T-helper 1 cell (primary cell): ENCODE results near the gene SLC26A9.

Experiments used
- DNase-seq, 5 donors: peaks; one replicate each; pipeline ENCODE4 v3.0.0-alpha.2; 2012 to 2020

SLC26A9 gene

DNA sequence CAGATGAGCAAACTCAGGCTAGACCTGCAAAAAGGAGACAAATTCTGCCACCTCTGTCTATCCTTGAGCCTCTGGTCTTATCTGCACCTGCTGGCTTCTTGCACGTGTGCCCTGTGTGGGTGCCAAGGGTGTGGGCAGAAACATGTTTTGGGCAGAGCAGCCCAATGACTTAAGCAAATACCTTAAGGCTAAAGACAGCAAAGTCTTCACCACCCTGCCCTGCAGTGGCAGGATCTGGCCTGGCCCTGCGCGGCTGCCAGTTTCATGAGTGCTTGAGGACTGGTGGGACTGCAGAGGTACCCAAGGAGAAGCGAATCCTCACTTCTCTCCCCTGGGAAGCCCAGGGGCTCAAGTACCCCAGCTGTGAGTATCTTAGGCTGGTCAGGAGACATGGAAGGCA lies 3.8 kb upstream of the SLC26A9 start:
- DNase-seq, result no peak

DNA sequence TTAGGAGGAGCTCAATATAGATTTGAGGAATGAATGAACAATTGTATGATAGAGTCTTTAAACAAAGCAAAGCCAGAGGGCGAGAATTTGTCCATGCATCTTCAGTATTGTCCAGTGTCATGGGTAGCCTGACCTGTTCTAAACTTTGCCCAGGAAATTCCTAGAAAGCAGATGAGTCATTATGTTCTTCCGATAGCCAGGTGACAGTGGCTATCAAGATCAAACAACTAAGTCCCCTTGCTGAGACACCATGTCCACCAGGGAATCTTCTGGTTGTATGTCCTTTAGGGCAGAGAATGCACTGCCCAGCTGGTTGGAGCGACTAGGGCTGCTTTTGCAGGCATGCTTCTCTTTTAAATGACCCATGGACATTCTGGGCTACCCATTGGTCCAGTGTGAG lies 1.8 kb upstream of the SLC26A9 start:
- no peak for DNase-seq

DNA sequence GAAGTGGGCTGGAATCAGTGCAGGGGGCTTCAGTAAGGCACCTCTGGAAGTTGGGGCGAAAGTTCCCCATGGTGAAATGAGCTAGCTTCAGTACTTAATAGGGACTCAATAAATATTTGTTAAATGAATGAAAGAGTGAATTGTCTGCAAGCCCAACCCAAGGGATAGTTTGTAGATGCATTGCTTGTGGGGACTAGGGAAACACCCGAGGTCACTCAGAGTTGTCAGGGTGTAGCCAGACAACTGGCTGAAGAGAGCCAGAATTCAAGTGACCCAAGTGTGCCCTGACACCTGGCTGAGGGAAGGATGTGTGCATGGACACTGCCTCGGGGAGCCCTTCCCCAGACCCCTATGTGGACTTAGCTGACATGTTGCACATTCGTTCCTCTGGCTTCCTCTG lies 1.3 kb upstream of the SLC26A9 start:
- no peak for DNase-seq

DNA sequence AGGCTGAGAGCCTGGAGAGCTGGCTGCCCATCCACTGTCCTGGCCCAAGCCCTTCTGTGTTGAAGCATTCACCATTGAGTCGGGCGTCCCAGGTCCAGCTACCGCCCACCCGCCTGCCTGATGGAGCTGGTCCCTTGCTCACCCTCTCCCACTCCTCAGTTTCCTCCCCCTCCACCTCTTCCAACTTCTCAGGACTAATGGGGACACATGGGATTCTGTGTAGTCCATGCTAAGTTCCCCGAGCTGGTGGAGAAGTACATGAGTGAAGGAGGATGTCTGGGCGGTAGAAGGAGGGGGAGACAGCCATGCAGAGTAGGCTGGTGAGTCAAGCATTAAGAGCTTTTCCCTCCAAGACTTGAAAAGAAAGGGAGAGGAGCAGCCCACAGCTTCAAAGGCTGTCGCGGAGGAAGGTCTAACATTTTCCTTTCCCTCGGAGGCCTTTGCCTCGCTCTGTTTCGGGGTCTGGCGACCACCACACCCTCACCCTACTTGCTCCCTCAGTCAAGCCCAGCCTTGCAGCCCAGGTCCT lies 561 bp downstream of the SLC26A9 start:
- no peak for DNase-seq

DNA sequence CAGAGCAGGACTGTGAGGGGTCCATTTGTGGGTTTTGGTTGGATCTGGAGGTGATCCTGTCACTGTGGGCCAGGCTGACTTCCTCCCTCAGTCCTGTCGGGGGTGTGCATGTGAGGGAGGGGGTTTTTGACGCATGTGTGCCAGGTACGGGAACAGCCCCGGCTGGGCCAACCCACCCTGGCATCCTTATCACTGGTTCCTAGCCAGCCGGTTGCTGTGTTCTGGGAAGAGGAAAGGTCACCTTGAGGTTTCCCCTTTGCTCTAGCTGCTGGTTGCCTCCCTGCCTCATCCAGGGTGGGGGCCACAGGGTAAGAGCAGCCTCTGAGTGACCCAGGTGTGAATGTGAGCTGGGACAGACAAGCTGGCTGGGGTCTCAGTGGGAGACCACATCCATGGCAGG lies 2.5 kb downstream of the SLC26A9 start:
- no peak for DNase-seq

DNA sequence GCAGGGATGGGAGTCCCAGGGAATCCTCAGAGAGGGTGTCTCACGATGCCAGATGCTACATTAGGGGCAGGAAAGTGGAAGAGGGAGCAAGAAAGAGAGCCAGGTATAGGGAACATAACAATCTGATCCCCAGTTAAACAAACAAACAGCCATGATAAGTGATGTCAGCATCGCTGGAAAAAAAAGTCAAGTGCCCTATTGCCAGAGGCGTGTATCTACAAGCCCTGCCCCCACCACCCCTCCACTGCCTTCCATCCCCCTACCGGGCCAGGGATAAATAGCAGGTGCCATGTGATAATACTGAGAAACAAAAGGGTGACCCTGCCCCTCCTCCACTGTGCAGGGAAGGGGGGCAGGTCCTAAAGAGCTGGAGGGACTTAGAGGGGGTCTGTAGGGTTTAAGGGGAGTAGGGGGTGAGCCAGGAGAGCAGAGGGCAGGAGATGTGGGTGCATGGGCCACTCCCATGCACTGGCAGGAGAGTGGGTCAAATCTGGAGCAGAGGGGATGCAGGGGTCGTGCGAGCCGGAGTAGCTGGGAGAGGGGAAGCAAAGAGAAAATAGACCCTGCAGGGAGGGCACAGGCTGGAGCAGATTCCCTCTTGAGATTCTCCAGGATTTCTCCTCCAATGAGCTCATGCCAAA lies 3.4 kb downstream of the SLC26A9 start:
- DNase-seq, result no peak

DNA sequence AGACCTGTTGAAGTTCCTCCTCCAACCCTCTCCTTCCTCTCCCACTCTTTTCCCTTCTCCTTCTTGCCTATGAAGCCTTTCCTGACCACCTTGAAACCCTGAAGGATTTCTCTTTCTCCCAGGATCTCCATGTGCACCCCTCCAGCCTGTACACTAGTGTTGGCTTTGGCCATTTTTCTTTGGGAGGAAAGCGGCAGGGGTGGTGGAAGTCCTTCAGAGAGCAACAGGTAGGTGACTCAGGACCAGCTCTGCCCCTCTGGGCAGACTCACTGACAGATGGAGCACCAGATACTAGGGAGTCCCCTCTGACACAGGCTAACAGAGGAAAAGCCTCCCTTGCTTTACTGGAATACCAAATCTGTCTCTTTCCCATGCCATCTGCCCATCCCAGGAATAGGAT lies 4.6 kb downstream of the SLC26A9 start:
- DNase-seq, result no peak

DNA sequence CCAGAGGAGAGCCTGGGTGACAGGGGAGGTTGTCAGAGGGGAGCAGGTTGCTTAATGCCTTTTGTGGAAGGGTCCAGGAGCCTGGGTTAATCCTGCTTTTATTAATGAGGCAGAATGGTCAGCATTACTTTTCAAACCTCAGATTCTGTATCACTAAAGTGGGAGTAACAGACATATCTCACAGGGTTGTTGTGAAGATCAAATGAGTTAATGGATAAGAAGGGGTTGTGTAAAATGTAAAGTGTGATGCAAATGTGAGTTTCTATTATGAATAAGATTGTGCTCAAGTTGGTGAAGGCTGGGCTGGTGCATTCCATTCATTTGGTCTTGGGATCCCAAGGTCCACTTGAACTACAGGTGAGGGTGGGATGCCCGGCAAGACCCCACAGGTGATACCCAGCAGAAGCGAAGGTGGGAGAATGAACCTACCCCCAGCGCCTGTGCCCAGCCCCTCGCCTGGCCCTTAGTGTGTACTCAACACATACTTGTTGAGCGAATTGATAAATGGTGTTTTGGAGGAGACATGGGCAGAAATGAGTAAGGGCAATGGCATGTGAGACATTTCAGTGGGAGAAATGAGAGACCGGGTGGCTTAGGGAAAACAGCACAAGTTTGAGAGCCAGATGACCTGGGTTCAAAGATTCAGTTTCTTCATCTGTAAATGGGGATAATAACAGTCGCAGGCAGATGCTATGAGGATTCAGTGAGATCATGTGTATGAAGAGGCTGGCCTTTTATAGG lies 6.2 kb downstream of the SLC26A9 start:
- no peak for DNase-seq

DNA sequence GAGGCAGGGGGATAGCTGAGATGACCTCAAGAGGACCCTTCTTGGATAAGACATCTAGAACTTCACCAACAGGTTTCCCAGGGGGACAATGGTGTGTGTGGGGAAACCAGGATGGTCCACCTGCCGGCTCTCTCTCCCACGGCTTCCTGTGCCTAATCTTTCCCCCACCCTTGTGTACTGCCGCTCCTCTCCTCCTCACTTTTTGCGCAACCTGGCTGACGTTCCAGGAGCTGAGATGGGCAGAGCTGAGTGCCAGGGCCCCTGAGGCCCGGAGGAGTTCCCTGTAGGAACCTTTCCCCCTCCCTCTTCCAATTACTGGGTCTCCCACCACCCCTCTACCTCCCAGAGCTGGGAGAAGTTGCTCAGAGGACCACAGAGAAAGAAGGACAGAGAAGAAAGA lies 6.9 kb downstream of the SLC26A9 start:
- no peak for DNase-seq

DNA sequence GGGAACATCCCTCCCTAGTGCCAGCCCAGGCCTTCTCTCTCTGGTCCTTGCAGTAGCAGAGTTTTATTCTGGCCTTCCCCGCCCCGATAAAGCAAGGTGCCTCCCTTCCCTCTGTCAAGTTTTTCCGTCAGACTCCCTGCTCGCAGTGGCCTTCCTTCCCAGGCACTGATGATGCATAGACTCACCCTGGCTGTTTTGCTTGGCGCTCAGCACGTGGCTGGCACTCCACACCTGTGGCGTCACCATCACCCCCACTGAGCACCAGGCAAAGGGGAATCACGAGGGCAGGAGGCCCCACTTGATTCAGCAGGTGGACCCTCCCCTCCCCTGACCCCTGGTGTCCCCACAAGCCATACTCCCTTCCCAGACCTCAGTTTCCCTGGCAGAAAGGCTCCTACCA lies 7.4 kb downstream of the SLC26A9 start:
- DNase-seq, result no peak

DNA sequence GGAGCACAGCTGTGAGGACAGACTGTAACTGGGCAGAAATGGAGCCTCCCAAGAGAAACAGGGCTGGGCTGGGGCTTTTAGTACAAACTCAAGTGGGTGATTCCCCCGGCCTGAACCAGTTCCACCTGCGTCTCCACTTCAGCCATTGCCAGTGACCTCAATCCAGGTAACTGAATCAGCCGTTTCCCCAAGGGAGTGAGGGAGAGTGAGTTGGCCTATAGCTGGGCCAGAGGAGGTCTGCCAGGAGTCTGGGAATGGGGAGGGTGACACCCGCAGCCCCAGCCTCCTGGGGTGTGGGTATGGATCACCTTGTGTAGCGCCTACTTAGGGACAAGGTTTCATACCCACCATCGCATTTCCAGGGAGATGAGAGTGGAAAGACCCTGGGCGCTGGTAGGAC lies 8.5 kb downstream of the SLC26A9 start:
- DNase-seq, result no peak

DNA sequence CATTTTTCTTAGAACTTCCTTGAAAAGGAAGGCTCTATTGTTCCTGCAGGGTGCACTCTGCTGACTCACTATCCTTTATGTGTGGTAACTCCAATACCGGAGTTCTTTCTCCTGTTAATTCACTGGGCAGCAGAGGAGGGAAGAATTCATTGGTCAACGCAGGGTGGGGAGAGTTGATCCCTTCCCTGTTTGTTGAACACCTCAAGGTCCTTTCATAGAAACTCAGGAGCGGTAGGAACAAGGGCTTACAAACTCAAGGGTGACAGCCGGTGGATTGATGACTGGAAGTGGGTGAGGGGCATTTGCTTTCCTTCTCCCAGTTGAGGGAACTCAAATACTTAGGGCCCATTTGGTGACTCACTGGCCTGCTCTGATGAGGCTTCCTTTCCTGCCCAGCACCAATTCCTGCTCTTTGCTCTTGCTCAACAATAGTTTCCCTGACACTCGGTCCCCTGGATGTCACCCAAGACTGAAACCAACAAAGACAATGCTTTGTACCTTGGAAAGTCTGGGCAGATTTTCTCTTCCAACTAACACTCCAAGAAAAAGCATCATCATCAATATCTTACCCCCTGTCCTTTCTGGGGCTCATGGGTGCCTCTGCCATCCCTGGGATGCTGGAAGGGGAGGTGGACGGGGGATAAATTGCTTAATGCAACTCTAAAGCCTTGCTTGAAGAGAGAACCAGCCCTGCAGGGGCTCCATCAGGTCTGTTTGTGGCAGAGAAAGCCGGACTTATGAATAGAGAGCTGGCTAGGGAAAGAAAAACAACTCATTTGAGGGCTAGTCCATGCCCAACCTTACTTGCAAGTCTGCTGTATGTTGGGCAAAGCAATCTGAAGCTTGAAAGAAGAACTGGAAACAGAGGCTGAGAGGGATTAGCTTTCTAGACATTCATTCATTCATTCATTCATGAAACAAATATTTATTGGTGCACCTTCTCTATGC lies 9.3 kb downstream of the SLC26A9 start:
- DNase-seq, result no peak

DNA sequence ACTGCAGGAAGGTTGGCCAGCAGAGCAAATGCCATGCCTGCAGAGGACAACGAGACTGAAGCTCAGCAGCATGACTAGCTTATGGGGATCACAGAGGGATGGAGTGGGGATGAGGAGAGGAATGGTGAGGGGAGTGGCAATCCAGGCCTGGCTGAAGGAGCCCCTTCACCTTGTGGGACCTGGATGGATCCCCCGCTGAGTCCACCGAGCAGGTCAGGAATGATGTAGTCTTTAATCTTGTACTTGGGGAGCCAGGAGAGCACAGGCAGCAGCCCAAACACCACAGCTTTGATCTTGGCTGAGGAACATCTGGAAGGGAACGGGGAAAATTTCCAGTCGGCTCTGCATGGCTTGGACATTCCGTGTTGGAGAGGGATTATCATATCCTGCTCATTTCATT lies 10.5 kb downstream of the SLC26A9 start:
- no peak for DNase-seq

DNA sequence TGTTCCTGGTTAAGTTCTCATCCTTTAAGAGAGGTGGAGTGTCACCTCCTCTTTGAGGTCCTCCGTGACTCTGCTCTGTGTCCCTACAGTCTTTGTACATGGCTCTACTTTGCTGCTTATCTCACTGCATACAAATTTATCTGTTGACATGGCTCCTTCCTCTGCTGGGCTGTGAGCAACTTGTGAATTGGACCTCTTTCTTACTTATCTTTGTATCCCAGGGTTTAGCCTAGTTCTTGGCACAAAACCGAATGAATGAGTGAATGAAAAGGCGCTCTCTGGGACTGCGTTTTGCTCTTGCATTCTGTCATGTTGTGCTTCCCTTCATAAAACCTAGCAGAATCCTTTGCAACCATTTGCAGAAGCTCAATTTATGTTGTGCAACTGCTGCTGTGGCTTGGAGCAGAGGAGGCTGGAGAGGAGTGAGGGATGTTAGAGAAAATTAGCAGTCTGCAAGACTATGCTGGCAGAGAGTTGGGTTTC lies 12.4 kb downstream of the SLC26A9 start:
- no peak for DNase-seq

DNA sequence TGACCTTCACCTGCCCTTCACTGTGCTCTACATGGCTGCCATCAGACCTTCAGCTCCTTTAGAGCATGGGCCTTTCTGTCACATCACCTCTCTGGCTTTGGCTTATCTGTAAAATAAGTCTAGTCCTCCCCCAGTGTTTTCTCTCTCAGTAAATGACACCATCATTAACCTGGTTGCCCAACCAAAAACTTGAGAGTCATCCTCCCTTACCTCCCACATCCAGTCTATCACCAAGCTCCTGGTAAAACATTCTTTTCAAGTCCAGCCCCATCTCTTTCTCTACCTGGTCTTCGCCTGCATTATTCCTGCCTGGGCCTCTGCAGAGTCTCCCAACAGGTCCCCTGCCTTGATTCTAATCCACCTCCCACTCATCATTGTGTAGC lies 13.1 kb downstream of the SLC26A9 start:
- no peak for DNase-seq

DNA sequence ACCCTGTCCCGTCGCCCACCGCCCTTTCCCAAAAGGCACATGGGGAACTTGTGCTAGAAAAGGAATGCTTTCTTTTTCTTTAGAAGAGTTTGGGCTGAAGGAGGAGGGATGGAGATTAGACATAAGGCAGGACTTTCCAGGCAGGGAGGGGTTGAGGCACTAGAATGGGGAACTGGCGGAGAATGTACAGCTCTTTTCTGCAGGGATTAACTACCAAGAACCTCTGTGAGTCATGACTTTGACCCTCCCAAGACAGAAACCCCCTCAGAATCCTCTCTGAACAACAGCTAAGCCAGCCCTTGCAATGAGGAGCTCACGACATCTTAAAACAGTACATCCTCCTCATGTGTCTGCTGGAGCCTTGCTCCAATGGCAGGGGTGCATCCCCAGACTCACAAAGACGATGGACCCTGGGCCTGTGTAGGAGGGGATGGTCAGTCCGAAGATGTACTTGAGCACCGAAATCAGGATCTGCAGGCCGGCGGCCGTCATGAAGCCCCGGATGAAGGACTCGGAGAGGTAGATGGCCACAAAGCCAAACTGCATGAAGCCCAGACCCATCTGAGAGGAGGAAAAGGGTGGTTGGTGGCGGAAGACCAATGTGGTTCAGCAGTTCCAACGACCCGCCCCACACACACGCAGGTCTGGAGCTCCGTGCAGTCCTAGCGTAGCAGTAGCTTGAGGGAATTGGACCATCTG lies 13.6 kb downstream of the SLC26A9 start:
- DNase-seq, result no peak

DNA sequence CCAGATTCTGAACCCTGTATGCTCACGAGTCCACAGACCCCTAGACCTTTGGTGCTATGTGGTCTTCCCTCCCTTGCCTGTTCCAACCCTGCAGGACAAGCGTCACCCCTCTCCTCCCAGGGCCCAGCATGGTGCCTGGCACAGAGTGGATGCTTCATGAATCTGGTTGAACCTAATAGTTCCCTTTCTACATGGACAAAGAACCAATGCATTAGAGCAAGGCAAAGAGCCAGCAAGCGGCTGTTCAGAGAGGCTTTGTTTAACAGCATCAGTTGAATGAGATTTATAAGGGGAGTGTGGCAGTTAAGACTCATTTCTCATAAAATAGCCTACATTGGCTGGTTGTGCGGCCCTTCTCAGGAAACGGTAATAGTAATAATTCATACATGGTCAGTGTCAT lies 14.9 kb downstream of the SLC26A9 start:
- DNase-seq, result no peak

DNA sequence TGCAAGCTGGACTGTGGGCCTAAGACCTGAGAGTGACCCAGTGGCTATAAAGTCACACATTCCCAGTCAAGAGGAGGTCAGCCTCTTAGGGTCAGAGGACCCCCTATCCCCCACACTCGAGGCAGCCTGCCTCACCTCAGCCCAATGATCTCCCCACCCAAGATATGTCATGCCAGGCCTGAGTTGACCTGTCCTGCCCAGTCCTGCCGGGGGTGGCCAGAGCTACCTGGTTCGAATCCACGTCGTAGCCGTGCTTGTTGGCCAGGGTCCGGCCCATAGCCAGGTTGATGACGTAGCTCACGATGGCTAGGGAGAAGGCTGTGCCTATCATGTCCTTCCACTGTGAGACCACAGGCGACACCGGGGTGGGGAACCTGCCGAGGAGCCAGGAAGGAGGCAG lies 15.6 kb downstream of the SLC26A9 start:
- DNase-seq, result no peak

DNA sequence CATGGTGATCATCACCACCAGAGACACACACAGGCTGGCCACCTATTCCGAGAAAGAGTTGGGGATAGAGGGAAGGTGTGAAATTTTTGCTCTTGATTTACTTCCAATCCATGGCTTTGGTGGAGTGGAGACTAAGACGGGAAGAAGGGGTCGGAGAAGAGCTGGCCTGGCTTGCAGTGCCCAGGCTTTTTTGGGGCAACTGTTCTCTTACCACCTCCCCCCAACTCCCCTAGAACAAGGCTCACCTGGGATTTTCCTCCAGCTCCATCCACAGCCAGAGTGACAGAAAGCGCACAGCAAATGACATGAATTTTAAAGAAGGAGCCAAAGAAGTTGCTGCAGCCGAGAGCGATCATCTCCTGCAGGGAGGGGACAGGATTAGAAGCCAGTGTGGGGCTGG lies 16.0 kb downstream of the SLC26A9 start:
- DNase-seq, result no peak

DNA sequence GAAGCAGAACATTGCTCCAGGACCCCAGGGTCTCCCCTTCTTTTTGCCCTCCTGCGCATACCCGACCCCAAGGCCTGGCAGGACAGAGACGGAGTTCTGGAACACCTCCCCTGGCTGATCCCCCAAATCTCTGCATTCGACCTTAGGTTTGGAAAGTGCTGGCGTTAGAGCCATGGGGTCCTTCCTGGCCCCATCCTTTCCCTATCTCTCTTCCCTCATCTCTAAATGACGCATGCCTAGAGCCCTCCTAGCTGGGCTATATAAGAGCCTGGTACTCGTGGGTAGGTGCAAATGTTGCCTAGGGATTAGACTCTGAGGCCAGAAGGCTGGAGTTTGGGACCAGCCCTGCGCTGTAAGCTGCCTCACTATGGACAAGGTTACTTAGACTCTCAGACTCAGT lies 16.6 kb downstream of the SLC26A9 start:
- no peak for DNase-seq

DNA sequence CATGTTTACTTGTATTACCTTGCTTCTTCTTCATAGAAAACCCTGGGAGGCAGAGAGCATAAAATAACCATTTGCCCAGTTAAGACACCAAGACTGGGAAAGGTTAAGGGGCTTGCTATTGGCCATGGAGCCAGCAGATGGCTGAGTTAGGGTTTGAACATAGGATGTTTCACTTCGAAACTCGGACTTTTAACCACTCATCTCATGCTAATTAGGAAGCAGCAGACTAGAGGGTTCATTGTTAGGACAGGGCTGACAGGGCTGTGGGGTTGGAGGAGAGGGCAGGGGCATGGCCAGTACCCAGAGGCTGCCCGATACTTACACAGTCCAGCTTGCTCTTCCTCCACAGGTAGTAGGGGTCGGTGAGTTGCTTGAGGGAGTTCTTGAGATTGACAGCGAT lies 17.0 kb downstream of the SLC26A9 start:
- DNase-seq, result no peak

DNA sequence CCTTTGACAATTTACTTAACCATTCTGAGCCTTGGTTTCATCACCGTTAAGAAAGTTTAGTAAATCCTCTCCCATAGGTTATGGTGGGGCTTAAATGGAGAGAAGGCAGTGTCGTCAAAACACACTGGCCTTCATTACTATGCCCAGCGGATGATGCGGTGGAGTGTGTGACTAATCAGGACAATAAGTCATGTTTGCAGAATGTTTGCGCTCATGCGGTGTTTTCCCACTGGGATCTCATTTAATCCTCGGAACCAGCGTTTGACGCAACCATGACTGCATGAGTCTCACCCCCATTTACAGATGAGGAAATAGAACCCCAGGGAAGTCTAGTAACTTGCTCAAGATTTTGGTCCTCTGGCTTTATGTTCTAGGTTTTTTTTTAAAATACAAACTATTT lies 17.5 kb downstream of the SLC26A9 start:
- DNase-seq, result no peak

DNA sequence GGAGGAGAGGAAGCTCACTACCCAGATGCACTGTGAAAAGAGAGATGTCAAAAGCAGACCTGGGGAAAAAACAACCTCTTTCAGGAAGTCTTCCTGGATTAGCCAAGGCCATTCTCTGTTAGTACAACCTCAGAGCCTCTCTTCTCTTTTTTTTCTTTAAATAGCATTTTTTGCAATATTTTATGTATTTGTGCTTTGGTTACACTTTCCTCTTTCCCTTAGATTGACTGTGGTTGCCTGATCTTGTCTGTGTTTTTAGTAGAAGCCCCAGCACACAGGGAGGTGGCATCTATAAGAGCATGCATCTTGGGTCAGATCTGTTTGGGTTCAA lies 18.8 kb downstream of the SLC26A9 start:
- no peak for DNase-seq
